Activated naive CD8-positive, alpha-beta T cell treated with anti-CD3 and anti-CD28 coated beads, Interleukin-2, amount 50 U/mL, for 16 hours (primary cell): ENCODE data around the gene ADCK2.
"Not testable (repeated sequence)": the region's sequence is repeated elsewhere in the genome, so short reads cannot be mapped to it uniquely, and the experiment has no call there.

Experiments used
- DNase-seq: peaks from one replicate; pipeline ENCODE4 v3.0.0-alpha.2; 2020; ENCODE audit warnings: low read depth, low spot score

ADCK2 gene

DNA sequence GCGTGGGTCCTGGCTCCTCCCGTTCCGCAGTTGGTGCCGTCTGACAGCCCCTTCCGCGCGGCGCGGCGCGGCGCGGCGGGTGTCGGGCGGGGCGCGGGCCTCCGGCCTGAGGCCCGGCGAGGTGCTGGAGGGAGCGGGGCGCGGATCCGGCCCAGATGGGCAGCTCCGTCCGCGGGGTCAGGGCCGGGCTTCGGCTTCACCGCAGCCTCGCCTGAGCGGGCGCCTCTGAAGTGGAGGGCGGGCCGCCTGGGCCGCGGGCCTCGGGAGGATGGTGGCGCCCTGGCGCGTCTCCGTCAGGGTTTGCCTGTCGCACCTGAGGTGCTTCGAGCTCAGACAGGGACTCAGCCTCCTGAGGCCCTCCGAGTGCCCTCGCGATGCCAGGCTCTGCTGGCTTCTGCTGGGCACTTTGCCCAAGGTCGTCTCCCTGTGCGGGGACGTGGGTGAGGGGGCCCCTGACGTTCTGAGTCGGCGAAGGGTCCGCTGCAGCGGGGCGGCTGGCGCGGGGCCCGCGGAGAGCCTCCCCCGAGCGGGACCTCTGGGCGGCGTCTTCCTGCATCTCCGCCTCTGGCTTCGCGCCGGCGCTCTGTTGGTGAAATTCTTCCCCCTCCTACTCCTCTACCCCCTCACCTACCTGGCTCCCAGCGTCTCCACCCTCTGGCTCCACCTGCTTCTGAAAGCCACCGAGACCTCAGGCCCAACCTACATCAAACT, 473 bp downstream of the ADCK2 start:
- DNase-seq = peak; percentile 19

- no peak for DNase-seq
These were observed 1.0 kb downstream of the ADCK2 start for GRCh38 chr7:140673774-140674155.

- no peak for DNase-seq
These were observed 1.6 kb downstream of the ADCK2 start for GRCh38 chr7:140674356-140674800.

DNA sequence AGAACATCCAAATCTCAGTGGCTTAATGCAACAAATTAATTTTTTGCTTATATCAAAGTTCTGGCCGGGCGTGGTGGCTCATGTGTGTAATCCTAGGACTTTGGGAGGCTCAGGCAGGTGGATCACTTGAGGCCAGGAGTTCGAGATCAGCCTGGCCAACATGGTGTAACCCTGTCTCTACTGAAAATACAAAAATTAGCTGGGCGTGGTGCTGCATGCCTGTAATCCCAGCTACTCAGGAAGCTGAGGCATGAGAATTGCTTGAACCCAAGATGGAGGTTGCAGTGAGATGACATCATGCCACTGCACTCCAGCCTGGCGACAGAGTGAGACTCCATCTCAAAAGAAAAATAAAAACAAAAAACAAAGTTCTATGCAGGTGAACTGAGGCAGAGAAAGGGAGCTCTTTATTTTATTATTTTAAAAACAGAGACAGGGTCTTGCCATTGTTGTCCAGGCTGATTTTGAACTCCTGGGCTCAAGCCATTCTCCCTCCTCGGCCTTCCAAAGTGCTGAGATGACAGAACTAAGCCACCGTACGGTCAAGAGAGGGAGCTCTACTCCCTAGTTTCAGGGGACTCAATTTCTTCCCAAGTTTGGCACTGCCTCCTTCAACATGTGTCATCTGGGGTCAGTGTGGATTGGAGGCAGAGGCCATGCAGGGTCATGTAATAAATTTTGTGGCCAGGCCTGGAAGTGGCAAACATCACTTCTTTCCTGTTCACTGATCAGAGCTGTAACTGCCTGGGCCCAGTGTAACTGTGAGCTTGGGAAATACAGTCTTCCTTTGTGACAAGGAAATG, 2.4 kb downstream of the ADCK2 start:
- DNase-seq = no peak

DNA sequence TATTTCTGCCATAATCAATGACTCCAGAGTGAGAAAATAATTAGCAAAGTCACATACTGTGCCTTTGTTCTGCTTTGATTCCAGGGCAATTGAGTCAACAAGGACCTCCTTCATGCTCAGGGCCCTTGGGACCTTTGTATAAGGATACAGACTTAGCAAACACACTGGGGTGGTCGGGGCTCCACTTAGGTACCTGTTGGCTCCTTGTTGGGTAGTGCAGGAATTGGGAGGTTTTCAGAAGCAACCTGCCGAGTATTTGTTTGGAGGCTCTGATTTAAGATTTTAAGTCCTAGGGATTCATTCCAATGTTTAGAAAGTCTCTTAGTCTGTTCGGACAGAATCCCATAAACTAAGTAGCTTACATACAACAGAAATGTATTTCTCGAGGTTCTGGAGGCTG, 3.0 kb downstream of the ADCK2 start:
- no peak for DNase-seq

- no peak for DNase-seq
These were observed 3.6 kb downstream of the ADCK2 start for GRCh38 chr7:140676306-140676705.

- not testable (repeated sequence) for DNase-seq
These were observed 4.2 kb downstream of the ADCK2 start for GRCh38 chr7:140676956-140677355.

DNA sequence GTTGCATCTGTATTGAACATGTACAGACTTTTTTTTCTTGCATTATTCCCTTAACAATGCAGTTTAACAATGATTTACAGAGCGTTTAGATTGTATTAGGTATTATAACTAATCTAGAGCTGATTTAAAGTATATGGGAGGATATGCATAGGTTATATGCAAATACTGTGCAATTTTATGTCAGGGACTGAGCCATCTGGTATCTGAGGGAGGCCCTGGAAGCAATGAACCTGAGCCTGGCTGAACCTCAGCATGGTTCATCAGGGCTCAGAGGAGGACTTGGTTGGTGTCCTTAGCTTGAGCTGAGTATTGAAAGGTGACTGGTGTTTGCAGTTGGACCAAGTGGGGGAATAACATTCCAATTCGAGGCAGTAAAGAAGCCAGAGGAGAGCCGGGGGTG, 4.8 kb downstream of the ADCK2 start:
- DNase-seq = no peak

DNA sequence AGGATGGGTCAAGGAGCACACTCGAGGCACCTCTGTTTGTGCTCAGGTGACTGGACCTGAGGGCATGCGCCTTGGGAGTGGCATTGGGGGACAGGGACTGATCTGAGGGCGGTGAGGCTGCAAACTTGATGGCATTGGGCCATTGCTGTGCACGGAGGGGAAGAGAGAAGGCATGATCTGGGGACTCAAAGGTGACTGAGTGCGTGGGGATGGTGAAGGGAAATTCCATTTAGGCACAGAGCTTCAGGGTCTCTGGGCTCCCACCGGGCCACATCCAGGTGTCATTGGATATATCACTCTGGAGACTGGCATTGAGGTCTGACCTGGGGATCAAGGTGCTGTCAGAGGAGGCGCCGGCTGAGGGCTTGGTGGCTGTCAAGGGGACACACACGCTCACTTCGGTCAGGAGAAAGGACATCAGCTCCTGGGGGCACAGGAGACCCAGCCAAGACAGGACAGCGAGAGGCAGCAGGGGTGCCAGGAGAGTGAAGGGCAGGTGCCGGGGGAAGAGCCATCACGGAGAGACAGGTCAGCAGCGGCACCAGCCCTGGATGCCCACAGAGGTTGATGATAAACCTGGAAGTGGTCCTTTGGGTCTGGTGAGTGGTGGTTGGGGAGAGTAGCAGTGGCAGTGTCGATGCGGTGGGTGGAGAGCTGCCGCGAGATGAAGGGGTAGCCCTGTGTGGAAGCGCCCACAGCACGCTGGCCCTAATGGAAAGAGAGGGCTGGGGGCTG, 5.5 kb downstream of the ADCK2 start:
- no peak for DNase-seq

- no peak for DNase-seq
These were observed 6.0 kb downstream of the ADCK2 start for GRCh38 chr7:140678816-140679130.

- DNase-seq = no peak
These were observed 6.4 kb downstream of the ADCK2 start for GRCh38 chr7:140679186-140679585.

- DNase-seq = no peak
These were observed 8.1 kb downstream of the ADCK2 start for GRCh38 chr7:140680886-140681285.

- no peak for DNase-seq
These were observed 9.0 kb downstream of the ADCK2 start for GRCh38 chr7:140681766-140682165.

GRCh38 chr7:140683657-140684056, 10.9 kb downstream of the ADCK2 start:
- no peak for DNase-seq

DNA sequence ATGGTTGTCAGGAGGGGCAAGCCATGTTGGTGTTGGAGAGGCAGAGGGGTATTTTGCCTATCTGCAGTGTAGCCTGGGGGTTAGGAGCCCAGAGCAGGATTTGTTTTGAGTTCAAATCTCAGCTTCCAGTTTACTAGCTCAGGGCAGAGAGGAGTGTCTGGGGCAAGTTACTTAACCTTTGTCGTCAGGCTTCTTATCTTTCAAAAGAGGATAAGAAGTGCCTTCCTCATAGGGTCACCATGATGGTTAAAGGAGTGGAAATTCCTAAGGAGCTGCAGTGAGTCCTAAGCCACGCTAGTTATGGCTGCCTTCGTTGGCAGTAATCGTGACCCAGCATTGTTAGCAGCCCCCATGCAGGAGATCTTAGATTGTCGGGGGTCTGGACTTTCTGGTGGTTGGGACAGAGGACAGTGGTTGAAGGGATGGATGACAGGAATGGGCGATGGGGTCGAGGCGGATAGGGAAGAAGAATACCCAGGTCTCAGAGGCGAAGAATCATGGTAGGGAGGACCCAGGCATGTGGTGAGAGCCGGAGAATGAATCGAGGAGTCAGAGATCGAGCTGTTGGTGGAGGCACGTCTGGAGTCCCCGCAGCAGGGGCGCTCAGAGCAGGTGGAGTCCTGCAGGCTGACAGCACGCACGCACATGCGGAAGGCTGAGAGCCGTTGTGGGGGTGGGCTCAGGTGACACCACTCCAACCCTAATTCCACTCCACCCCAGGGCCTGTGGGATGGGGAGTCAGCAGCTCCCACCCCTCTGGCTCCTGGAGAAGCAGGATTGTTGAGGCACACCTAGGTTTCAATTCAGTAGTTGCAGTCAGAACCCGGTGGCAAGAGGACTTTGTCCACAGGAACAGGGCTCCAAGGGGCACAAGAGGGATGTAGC, 11.6 kb downstream of the ADCK2 start:
- DNase-seq = no peak

- no peak for DNase-seq
These were observed 12.8 kb downstream of the ADCK2 start for GRCh38 chr7:140685407-140686087.

DNA sequence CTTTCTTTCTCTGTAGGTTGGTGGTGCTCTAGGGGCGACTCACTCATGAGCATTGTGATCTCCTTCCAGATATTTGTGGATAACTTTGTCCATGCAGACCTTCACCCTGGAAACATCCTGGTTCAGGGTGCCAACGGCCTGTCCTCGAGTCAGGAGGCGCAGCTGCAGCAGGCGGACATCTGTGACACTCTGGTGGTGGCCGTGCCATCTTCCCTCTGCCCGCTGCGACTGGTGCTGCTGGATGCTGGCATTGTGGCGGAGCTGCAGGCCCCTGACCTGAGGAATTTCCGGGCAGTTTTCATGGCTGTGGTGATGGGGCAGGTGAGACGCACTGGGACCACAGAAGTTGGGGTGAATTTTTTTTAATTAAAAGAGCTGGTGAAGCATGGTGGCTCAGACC, 14.2 kb downstream of the ADCK2 start:
- DNase-seq = no peak

GRCh38 chr7:140688341-140688740, 15.6 kb downstream of the ADCK2 start:
- no peak for DNase-seq

GRCh38 chr7:140689199-140690152, 16.7 kb downstream of the ADCK2 start:
- no peak for DNase-seq
